ENCODE measurements around the gene FGD3.

DNA sequence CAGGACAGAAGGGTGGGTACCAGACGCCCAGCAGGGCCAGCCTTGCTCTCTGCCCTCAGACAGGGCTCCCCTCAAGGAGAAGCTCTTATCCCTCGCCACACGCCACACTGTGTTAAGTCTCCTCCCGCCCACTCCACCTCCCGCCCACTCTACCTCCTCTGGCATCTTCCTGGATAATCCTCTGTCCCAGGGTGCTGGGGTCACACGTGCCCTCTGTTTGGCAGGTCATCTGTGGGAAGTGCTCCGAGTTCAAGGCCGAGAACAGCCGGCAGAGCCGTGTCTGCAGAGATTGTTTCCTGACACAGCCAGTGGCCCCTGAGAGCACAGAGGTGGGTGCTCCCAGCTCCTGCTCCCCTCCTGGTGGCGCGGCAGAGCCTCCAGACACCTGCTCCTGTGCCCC, 85.2 kb downstream of the FGD3 start:
- TF ChIP-seq JUND (IDR thresholded peaks at IDR 0.05) (no peak), RXRA (IDR thresholded peaks at IDR 0.05) (no peak), SP1 (IDR thresholded peaks at IDR 0.05) (no peak)
- TF ChIP-seq, protein P1, sequence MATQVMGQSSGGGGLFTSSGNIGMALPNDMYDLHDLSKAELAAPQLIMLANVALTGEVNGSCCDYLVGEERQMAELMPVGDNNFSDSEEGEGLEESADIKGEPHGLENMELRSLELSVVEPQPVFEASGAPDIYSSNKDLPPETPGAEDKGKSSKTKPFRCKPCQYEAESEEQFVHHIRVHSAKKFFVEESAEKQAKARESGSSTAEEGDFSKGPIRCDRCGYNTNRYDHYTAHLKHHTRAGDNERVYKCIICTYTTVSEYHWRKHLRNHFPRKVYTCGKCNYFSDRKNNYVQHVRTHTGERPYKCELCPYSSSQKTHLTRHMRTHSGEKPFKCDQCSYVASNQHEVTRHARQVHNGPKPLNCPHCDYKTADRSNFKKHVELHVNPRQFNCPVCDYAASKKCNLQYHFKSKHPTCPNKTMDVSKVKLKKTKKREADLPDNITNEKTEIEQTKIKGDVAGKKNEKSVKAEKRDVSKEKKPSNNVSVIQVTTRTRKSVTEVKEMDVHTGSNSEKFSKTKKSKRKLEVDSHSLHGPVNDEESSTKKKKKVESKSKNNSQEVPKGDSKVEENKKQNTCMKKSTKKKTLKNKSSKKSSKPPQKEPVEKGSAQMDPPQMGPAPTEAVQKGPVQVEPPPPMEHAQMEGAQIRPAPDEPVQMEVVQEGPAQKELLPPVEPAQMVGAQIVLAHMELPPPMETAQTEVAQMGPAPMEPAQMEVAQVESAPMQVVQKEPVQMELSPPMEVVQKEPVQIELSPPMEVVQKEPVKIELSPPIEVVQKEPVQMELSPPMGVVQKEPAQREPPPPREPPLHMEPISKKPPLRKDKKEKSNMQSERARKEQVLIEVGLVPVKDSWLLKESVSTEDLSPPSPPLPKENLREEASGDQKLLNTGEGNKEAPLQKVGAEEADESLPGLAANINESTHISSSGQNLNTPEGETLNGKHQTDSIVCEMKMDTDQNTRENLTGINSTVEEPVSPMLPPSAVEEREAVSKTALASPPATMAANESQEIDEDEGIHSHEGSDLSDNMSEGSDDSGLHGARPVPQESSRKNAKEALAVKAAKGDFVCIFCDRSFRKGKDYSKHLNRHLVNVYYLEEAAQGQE (IDR thresholded peaks at IDR 0.05): no peak
- TF ChIP-seq, protein P2, sequence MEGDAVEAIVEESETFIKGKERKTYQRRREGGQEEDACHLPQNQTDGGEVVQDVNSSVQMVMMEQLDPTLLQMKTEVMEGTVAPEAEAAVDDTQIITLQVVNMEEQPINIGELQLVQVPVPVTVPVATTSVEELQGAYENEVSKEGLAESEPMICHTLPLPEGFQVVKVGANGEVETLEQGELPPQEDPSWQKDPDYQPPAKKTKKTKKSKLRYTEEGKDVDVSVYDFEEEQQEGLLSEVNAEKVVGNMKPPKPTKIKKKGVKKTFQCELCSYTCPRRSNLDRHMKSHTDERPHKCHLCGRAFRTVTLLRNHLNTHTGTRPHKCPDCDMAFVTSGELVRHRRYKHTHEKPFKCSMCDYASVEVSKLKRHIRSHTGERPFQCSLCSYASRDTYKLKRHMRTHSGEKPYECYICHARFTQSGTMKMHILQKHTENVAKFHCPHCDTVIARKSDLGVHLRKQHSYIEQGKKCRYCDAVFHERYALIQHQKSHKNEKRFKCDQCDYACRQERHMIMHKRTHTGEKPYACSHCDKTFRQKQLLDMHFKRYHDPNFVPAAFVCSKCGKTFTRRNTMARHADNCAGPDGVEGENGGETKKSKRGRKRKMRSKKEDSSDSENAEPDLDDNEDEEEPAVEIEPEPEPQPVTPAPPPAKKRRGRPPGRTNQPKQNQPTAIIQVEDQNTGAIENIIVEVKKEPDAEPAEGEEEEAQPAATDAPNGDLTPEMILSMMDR (IDR thresholded peaks at IDR 0.05; ENCODE audit: low read depth, low read length, missing input control): no peak
- TF ChIP-seq, protein P3, sequence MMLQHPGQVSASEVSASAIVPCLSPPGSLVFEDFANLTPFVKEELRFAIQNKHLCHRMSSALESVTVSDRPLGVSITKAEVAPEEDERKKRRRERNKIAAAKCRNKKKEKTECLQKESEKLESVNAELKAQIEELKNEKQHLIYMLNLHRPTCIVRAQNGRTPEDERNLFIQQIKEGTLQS (IDR thresholded peaks at IDR 0.05): no peak

Data from liver (tissue), 3 donors.